ENCODE results near the gene OR9A2. TPM values are rescaled to one million over a fixed set of nuclear protein-coding genes. Genes with fewer than 3 reads are reported as not detected.

Gene OR9A2
- total RNA-seq, 1 experiment from 2014 or later = not detected

DNA sequence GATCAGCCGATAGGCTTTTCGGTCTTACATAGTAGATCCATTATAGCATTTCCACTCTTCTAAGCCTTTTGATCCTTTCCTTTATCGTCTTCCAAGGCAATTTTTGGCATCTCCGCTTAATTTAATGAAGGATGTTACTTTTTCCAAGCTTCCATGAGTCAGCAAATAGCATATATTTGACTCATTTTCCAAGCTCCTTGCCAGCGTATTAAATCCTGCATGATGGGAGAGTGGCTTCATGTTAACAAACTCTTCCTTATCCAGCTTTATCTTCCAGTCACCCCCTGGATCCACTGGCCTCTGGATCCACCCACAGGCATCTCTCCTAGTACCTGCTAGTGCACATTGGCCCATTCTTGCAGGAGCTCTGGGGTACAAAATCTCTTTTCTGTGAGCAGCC lies 13.0 kb downstream of the OR9A2 start:
- POLR2A ChIA-PET = no interaction called here
- ATAC-seq (no peak), DNase-seq (ENCODE audit: low spot score) (no peak)
- TF ChIP-seq ZNF232 (CRISPR knock-in tag; IDR thresholded peaks at IDR 0.05) = no peak
- TF ChIP-seq KAT7 (CRISPR knock-in tag; IDR thresholded peaks at IDR 0.05; ENCODE audit: borderline replicate concordance) = no peak
- TF ChIP-seq ZNF138 (CRISPR knock-in tag; conservative IDR thresholded peaks at IDR 0.05) = no peak
- H3K27me3 Mint-ChIP-seq (ENCODE audit: low read depth) = no peaks in the 10 kb centered on the region
- CTCF ChIA-PET = interaction anchor here (18.8 kb wide), 1 partner anchor 201 kb away, joined by 346 read pairs; no protein-coding TSS in a partner anchor
- no peak overlapping the region for H3K27ac Mint-ChIP-seq
- no peak overlapping the region for H3K4me3 Mint-ChIP-seq
- H3K9me3 Mint-ChIP-seq = no peaks in the 10 kb centered on the region
- H3K36me3 Mint-ChIP-seq = no peaks in the 10 kb centered on the region
- no peaks in the 10 kb centered on the region for H3K4me1 Mint-ChIP-seq

DNA sequence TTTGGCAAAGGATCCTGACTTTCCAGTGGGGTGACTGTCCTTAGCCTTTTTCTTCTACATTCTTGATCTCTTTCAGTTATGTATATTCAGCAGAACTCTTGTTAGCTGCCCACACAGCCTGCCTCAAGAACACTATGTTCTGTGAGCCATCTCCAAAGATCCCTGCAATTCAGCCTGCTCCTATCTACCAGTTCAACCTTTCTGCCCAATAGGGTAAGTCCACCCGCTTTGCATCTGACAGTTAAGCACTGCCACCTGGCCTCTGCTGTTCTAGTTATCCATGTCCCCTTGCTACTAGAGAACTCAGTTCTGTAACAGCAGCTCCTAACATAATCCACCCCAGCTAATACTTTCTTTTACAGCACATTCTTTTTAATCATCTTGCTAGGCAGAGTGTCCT lies 13.5 kb downstream of the OR9A2 start:
- no peaks in the 10 kb centered on the region for H3K27me3 Mint-ChIP-seq (ENCODE audit: low read depth)
- H3K27ac Mint-ChIP-seq = no peak overlapping the region
- DNase-seq (ENCODE audit: low spot score) (no peak), ATAC-seq (no peak)
- H3K36me3 Mint-ChIP-seq = no peaks in the 10 kb centered on the region
- CTCF ChIA-PET = interaction anchor here (18.8 kb wide), 1 partner anchor 202 kb away, joined by 346 read pairs; no protein-coding TSS in a partner anchor
- POLR2A ChIA-PET = no interaction called here
- H3K9me3 Mint-ChIP-seq = no peaks in the 10 kb centered on the region
- no peak overlapping the region for H3K4me3 Mint-ChIP-seq
- H3K4me1 Mint-ChIP-seq = no peaks in the 10 kb centered on the region
- TF ChIP-seq, protein P1, sequence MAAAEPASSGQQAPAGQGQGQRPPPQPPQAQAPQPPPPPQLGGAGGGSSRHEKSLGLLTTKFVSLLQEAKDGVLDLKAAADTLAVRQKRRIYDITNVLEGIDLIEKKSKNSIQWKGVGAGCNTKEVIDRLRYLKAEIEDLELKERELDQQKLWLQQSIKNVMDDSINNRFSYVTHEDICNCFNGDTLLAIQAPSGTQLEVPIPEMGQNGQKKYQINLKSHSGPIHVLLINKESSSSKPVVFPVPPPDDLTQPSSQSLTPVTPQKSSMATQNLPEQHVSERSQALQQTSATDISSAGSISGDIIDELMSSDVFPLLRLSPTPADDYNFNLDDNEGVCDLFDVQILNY (CRISPR knock-in tag; IDR thresholded peaks at IDR 0.05) = no peak

DNA sequence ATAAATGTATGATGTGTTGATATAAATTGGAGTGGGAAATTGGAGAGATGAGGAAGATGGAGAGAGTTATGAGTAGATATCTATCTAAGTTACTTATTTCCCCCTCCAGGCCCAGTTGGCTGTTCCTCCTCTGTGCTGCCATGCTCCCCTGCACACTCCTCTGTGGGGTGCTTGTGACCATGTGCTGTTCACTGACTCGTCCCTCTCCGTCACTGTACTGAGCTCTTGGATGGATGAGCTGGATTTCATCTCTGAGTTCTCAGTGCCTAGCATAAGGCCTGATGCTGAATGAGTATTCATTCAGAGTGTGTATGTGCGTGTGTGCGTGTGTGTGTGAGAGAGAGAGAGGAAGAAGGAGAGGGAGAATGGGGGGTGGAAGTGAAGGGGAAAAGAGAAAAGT lies 14.5 kb downstream of the OR9A2 start:
- ChIA-PET CTCF (interaction anchor here (0.9 to 18.8 kb wide), 3 partner anchors 203 to 289 kb away, joined by 3 to 346 read pairs (median 3); no protein-coding TSS in a partner anchor), POLR2A (no interaction called here)
- no peaks in the 10 kb centered on the region for H3K36me3 Mint-ChIP-seq
- H3K4me1 Mint-ChIP-seq = peaks cover 2% of the 10 kb centered on the region; the same call in 1 of the 2 replicates
- no peak overlapping the region for H3K4me3 Mint-ChIP-seq
- TF ChIP-seq SOX15 (CRISPR knock-in tag; IDR thresholded peaks at IDR 0.05) = no peak
- no peak for TF ChIP-seq ETV6 (CRISPR knock-in tag; IDR thresholded peaks at IDR 0.05)
- TF ChIP-seq, protein P2, sequence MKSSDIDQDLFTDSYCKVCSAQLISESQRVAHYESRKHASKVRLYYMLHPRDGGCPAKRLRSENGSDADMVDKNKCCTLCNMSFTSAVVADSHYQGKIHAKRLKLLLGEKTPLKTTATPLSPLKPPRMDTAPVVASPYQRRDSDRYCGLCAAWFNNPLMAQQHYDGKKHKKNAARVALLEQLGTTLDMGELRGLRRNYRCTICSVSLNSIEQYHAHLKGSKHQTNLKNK (CRISPR knock-in tag; IDR thresholded peaks at IDR 0.05) = no peak
- TF ChIP-seq CREB1 (CRISPR knock-in tag; IDR thresholded peaks at IDR 0.05) = no peak
- TF ChIP-seq KAT7 (CRISPR knock-in tag; IDR thresholded peaks at IDR 0.05; ENCODE audit: borderline replicate concordance) = no peak
- TF ChIP-seq, protein P3, sequence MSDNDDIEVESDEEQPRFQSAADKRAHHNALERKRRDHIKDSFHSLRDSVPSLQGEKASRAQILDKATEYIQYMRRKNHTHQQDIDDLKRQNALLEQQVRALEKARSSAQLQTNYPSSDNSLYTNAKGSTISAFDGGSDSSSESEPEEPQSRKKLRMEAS (CRISPR knock-in tag; IDR thresholded peaks at IDR 0.05) = no peak
- TF ChIP-seq, protein P4, sequence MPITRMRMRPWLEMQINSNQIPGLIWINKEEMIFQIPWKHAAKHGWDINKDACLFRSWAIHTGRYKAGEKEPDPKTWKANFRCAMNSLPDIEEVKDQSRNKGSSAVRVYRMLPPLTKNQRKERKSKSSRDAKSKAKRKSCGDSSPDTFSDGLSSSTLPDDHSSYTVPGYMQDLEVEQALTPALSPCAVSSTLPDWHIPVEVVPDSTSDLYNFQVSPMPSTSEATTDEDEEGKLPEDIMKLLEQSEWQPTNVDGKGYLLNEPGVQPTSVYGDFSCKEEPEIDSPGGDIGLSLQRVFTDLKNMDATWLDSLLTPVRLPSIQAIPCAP (CRISPR knock-in tag; IDR thresholded peaks at IDR 0.05) = no peak
- TF ChIP-seq, protein P5, sequence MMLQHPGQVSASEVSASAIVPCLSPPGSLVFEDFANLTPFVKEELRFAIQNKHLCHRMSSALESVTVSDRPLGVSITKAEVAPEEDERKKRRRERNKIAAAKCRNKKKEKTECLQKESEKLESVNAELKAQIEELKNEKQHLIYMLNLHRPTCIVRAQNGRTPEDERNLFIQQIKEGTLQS (CRISPR knock-in tag; conservative IDR thresholded peaks at IDR 0.05) = no peak
- TF ChIP-seq ZNF423 (CRISPR knock-in tag; IDR thresholded peaks at IDR 0.05) = no peak
- TF ChIP-seq JAZF1 (CRISPR knock-in tag; IDR thresholded peaks at IDR 0.05) = no peak
- TF ChIP-seq FOXP1 (CRISPR knock-in tag; IDR thresholded peaks at IDR 0.05; ENCODE audit: borderline replicate concordance) = no peak
- TF ChIP-seq, protein P6, sequence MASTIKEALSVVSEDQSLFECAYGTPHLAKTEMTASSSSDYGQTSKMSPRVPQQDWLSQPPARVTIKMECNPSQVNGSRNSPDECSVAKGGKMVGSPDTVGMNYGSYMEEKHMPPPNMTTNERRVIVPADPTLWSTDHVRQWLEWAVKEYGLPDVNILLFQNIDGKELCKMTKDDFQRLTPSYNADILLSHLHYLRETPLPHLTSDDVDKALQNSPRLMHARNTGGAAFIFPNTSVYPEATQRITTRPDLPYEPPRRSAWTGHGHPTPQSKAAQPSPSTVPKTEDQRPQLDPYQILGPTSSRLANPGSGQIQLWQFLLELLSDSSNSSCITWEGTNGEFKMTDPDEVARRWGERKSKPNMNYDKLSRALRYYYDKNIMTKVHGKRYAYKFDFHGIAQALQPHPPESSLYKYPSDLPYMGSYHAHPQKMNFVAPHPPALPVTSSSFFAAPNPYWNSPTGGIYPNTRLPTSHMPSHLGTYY (CRISPR knock-in tag; IDR thresholded peaks at IDR 0.05) = no peak
- TF ChIP-seq, protein P7, sequence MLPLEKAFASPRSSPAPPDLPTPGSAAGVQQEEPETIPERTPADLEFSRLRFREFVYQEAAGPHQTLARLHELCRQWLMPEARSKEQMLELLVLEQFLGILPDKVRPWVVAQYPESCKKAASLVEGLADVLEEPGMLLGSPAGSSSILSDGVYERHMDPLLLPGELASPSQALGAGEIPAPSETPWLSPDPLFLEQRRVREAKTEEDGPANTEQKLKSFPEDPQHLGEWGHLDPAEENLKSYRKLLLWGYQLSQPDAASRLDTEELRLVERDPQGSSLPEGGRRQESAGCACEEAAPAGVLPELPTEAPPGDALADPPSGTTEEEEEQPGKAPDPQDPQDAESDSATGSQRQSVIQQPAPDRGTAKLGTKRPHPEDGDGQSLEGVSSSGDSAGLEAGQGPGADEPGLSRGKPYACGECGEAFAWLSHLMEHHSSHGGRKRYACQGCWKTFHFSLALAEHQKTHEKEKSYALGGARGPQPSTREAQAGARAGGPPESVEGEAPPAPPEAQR (CRISPR knock-in tag; IDR thresholded peaks at IDR 0.05) = no peak
- no peak for TF ChIP-seq IRF2 (CRISPR knock-in tag; IDR thresholded peaks at IDR 0.05; ENCODE audit: borderline replicate concordance, low read depth)
- TF ChIP-seq TEAD4 (CRISPR knock-in tag; IDR thresholded peaks at IDR 0.05) = no peak
- TF ChIP-seq OVOL2 (CRISPR knock-in tag; IDR thresholded peaks at IDR 0.05; ENCODE audit: borderline replicate concordance) = no peak
- no peak for TF ChIP-seq CBFB (CRISPR knock-in tag; IDR thresholded peaks at IDR 0.05; ENCODE audit: low read depth)
- H3K27ac Mint-ChIP-seq = no peak overlapping the region
- no peak for ATAC-seq
- no peaks in the 10 kb centered on the region for H3K27me3 Mint-ChIP-seq (ENCODE audit: low read depth)
- DNase-seq (ENCODE audit: low spot score) = no peak
- H3K9me3 Mint-ChIP-seq = no peaks in the 10 kb centered on the region
